Testis (tissue), 3 donors: ENCODE data around the gene BLOC1S2. TPM values are rescaled to one million over a fixed set of nuclear protein-coding genes. Genes with fewer than 3 reads are reported as not detected.

Experiments used
- DNase-seq: peaks from one replicate; pipeline ENCODE4 v3.0.0-alpha.2; 2019
- H3K27ac ChIP-seq, 2 donors: fragments of 200-600 bp; sonication (generic); one replicate each; pipeline ENCODE4 v1.5.1; 2019
- H3K27me3 ChIP-seq: fragments of 200-600 bp; sonication (generic); one replicate; pipeline ENCODE4 v1.5.1; 2019
- H3K36me3 ChIP-seq: fragments of 200-600 bp; sonication (generic); one replicate; pipeline ENCODE4 v1.5.1; 2017; ENCODE audit warnings: low read depth; ENCODE audit errors: missing control alignments
- H3K4me1 ChIP-seq: fragments of 200-600 bp; sonication (generic); one replicate; pipeline ENCODE4 v1.5.1; 2019
- H3K4me3 ChIP-seq, 2 donors: fragments of 200-600 bp; sonication (generic); one replicate each; pipeline ENCODE4 v1.5.1; 2017 to 2019
- H3K9me3 ChIP-seq: fragments of 200-600 bp; sonication (generic); one replicate; pipeline ENCODE4 v1.5.1; 2017
- CTCF ChIP-seq, 3 experiments: fragments of 450-650 bp in 2 of 3; fragments of 200-600 bp in 1 of 3; sonication (generic) in 1 of 3; IDR thresholded peaks; one replicate each; pipeline ENCODE4 v1.5.1; 2016 to 2019; ENCODE audit warnings: antibody characterized with exemption in 3 of 3, mild to moderate bottlenecking in 2 of 3, moderate library complexity in 1 of 3
- POLR2A ChIP-seq: fragments of 450-650 bp; IDR thresholded peaks from one replicate; pipeline ENCODE4 v1.6.1; 2017; ENCODE audit warnings: antibody characterized with exemption, mild to moderate bottlenecking, moderate library complexity
- WGBS, 2 donors: methylation state at CpG; one replicate each; pipeline ENCODE4 v1.1.5; 2018; 5-methylcytosine and 5-hydroxymethylcytosine counted together
- intact Hi-C: fragments of 100-400 bp; cut with DNase I; formaldehyde crosslinking; loops from one replicate; pipeline ENCODE4 v1.15.1; 2023; ENCODE audit warnings: low total_unique reads
- polyA plus RNA-seq: library from polyadenylated mRNA; stranded (reverse); fragments of 350-450 nt; fragmentation: Illumina TruSeq; extraction: RNeasy Lipid Tissue Mini Kit (QIAGEN cat#74804); gene quantifications from one replicate; pipeline ENCODE4 v1.2.3, GENCODE V29; 2014; ENCODE audit warnings: low read depth, low replicate concordance; ENCODE audit not compliant: insufficient read depth
- total RNA-seq, 2 donors: library from RNA; depleted of rRNA; stranded (reverse); fragments of >200 nt; gene quantifications; one replicate each; pipeline ENCODE4 v1.2.3, GENCODE V29; 2016

BLOC1S2 gene
- total and polyA plus RNA-seq, 3 donors from 2014 or later = 23.3 to 49.2 (median 35.5) TPM

- intact Hi-C loops = no loop called here
Observed at GRCh38 chr10:100330079-100330478, 43.6 kb upstream of the BLOC1S2 start, which contains the start of gene PKD2L1. Gene PKD2L1 (minus strand): TSS chr10:100330228. CDS start chr10:100330103, 125 bp downstream.

GRCh38 chr10:100328198-100328597 is 41.7 kb upstream of the BLOC1S2 start:
- H3K36me3 ChIP-seq = no peaks in the 10 kb centered on the region
- H3K27ac ChIP-seq = no peak overlapping the region
- H3K4me3 ChIP-seq = no peak overlapping the region
- no peaks in the 10 kb centered on the region for H3K9me3 ChIP-seq
- 61 to 72% methylated on average over 5 of the region's 5 CpGs for WGBS, 2 donors
- TF ChIP-seq CTCF (IDR thresholded peaks at IDR 0.05) (no peak), POLR2A (no peak)
- intact Hi-C loops = no loop called here
- DNase-seq = no peak
- H3K4me1 ChIP-seq = no peaks in the 10 kb centered on the region
- no peaks in the 10 kb centered on the region for H3K27me3 ChIP-seq

More at GRCh38 chr10:100330079-100330478, 43.6 kb upstream of the BLOC1S2 start, which contains the start of gene PKD2L1:
- no peaks in the 10 kb centered on the region for H3K9me3 ChIP-seq
- H3K4me1 ChIP-seq = no peaks in the 10 kb centered on the region
- WGBS, 2 donors = 57 to 64% methylated on average over 3 to 5 of the region's 5 CpGs
- TF ChIP-seq POLR2A (no peak), CTCF (IDR thresholded peaks at IDR 0.05) (no peak)
- H3K27me3 ChIP-seq = no peaks in the 10 kb centered on the region
- no peak for DNase-seq
- no peak within 1 kb of the TSS for H3K27ac ChIP-seq
- H3K4me3 ChIP-seq = no peak within 1 kb of the TSS
- no peaks in the 10 kb centered on the region for H3K36me3 ChIP-seq

- Histone ChIP-seq H3K4me3 (no peak overlapping the region), H3K4me1 (no peaks in the 10 kb centered on the region), H3K9me3 (no peaks in the 10 kb centered on the region), H3K27ac (no peak overlapping the region), H3K36me3 (no peaks in the 10 kb centered on the region), H3K27me3 (no peaks in the 10 kb centered on the region)
- DNase-seq = no peak
- 72 to 91% methylated on average over 3 of the region's 3 CpGs for WGBS, 2 donors
- intact Hi-C loops = no loop called here
- TF ChIP-seq CTCF (IDR thresholded peaks at IDR 0.05) (no peak), POLR2A (no peak)
Observed at GRCh38 chr10:100327718-100328009, 41.2 kb upstream of the BLOC1S2 start.

GRCh38 chr10:100327007-100327717 is 40.7 kb upstream of the BLOC1S2 start:
- no peaks in the 10 kb centered on the region for H3K27me3 ChIP-seq

More at GRCh38 chr10:100327007-100327717, 40.7 kb upstream of the BLOC1S2 start:
- Histone ChIP-seq H3K4me1 (no peaks in the 10 kb centered on the region), H3K9me3 (no peaks in the 10 kb centered on the region), H3K4me3 (no peak overlapping the region), H3K36me3 (no peaks in the 10 kb centered on the region), H3K27ac (no peak overlapping the region)
- TF ChIP-seq CTCF (IDR thresholded peaks at IDR 0.05) (no peak), POLR2A (no peak)
- DNase-seq = no peak
- intact Hi-C loops = no loop called here
- 60 to 69% methylated on average over 7 to 8 of the region's 8 CpGs for WGBS, 2 donors
